Liver (tissue), 2 donors: Measurements from ENCODE around the gene GSTT2B.

ENCODE experiments used
- RXRA ChIP-seq, 2 donors: IDR thresholded peaks; 2 replicates each; pipeline ENCODE4 v1.6.1; 2017 to 2018; ENCODE audit warnings: antibody characterized with exemption in 2 of 2, mild to moderate bottlenecking in 1 of 2
- SP1 ChIP-seq: IDR thresholded peaks from 2 replicates; pipeline ENCODE4 v1.6.1; 2018; ENCODE audit warnings: antibody characterized with exemption, mild to moderate bottlenecking
- TAF1 ChIP-seq: conservative IDR thresholded peaks from 2 replicates; pipeline ENCODE4 v1.6.1; 2016; ENCODE audit warnings: antibody characterized with exemption, mild to moderate bottlenecking
- donor health status: healthy.

GRCh38 chr22:24008381-24009226 is 47.6 kb upstream of the GSTT2B start:
- TF ChIP-seq RXRA (IDR thresholded peaks at IDR 0.05) (no peak), TAF1 (no peak), SP1 (no peak)
